Head of caudate nucleus (tissue), 42 donors: ENCODE results near the gene ADAMTS1.

Experiments used
- DNase-seq, 42 donors: peaks; one replicate each; pipeline versions ENCODE4 v3.0.0 to v3.0.0-alpha.2; 2020 to 2021; ENCODE audit warnings: mixed read lengths in 7 of 42
- intact Hi-C: fragments of 100-400 bp; cut with DNase I; formaldehyde crosslinking; loops from one replicate; pipeline ENCODE4 v1.15.0; 2022

ADAMTS1 gene

DNA sequence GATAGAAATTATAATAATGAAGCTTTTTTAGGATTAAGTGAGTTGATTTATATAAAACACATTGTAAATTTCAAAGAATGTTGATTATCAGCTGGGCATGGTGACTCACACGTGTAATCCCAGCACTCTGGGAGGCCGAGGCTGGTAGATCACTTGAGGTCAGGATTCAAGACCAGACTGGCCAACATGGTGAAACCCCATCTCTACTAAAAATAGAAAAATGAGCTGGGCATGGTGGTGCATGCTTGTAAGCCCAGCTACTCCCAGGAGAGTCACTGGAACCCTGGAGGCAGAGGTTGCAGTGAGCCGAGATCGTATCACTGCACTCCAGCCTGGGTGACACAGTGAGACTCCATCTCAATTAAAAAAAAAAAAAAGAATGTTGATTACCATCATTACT is 18.4 kb downstream of the ADAMTS1 start:
- intact Hi-C loops, result no loop called here
- no peak for DNase-seq

- intact Hi-C loops, result no loop called here
- no peak for DNase-seq
Measured at GRCh38 chr21:26820509-26820908, 24.7 kb downstream of the ADAMTS1 start.

- no peak for DNase-seq
- intact Hi-C loops, result no loop called here
Measured at GRCh38 chr21:26819740-26820324, 25.4 kb downstream of the ADAMTS1 start.

- intact Hi-C loops, result no loop called here
- no peak for DNase-seq
Measured at GRCh38 chr21:26818906-26819305, 26.3 kb downstream of the ADAMTS1 start.

- no peak for DNase-seq
- intact Hi-C loops, result no loop called here
Measured at GRCh38 chr21:26815197-26815596, 30.0 kb downstream of the ADAMTS1 start.

DNA sequence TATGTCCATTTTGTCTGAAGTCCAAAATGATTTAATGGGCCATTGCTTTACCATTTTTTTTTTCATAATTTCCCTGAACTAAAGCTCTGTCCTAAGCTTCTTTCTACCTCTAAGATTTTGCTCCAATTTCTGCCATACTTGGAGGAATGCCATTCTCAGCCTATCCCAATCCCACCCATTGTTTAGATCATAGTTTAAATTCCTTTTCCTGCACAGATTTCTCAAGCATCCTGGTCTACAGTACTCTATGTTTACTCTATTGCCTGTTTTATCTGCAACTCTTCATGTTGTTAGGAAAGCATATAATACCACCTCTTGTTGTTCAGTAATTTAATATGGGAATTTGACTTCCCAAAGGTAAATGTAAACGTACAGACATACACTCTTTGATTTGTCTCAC is 30.8 kb downstream of the ADAMTS1 start:
- intact Hi-C loops, result no loop called here
- DNase-seq, result no peak

DNA sequence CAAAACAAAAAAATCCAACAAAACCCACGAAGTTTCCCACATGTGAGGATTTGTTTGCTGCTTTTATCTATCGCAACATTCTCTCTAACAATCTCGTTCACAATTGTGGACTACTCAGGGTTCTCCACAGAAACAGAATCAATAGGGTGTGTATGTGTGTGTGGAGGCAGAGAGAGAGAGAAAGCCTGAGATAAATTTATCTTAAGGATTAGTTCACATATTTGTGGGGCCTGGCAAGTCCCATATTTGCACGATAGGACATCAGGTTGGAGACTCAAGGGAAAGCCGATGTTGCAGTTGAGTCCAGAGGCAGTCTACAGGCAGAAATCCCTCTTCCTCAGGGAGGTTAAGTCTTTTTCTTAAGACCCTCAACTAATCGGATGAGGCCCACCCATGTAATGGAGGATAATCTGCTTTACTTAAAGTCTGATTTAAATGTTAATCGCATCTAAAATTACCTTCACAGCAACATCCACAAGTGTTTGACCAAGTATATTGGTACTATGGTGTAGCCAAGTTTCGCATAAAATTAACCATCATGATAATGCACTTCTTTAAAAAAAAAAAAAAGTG is 31.7 kb downstream of the ADAMTS1 start:
- intact Hi-C loops, result no loop called here
- no peak for DNase-seq

- DNase-seq, result no peak
- intact Hi-C loops, result no loop called here
Measured at GRCh38 chr21:26812173-26812572, 33.0 kb downstream of the ADAMTS1 start.

- intact Hi-C loops, result no loop called here
- DNase-seq, result no peak
Measured at GRCh38 chr21:26811482-26811881, 33.7 kb downstream of the ADAMTS1 start.

GRCh38 chr21:26810676-26811415 is 34.4 kb downstream of the ADAMTS1 start:
- intact Hi-C loops, result no loop called here
- DNase-seq, result no peak

- DNase-seq, result no peak
- intact Hi-C loops, result no loop called here
Measured at GRCh38 chr21:26810266-26810665, 34.9 kb downstream of the ADAMTS1 start.

DNA sequence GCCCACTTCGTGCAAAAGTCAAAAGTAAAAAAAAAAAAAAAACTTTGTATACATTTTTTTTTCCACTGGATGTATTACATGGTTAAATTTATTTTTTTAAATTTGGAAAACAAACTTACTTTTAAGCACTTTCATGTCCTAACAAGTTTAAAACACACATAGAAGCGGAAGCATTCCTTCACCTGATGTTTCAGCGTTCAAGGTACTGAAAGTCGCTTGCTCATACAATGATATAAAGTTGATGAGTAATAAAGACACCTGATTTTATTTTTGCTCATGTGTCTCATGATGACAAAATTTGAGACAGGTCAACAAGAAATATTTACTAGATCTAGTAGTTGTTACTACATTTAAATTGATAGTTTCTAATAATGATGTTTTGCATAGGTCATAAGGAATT is 35.5 kb downstream of the ADAMTS1 start:
- intact Hi-C loops, result no loop called here

GRCh38 chr21:26806801-26807295 is 38.4 kb downstream of the ADAMTS1 start:
- intact Hi-C loops, result no loop called here
- DNase-seq, result no peak

More for the DNA sequence above, 35.5 kb downstream of the ADAMTS1 start:
- no peak for DNase-seq

DNA sequence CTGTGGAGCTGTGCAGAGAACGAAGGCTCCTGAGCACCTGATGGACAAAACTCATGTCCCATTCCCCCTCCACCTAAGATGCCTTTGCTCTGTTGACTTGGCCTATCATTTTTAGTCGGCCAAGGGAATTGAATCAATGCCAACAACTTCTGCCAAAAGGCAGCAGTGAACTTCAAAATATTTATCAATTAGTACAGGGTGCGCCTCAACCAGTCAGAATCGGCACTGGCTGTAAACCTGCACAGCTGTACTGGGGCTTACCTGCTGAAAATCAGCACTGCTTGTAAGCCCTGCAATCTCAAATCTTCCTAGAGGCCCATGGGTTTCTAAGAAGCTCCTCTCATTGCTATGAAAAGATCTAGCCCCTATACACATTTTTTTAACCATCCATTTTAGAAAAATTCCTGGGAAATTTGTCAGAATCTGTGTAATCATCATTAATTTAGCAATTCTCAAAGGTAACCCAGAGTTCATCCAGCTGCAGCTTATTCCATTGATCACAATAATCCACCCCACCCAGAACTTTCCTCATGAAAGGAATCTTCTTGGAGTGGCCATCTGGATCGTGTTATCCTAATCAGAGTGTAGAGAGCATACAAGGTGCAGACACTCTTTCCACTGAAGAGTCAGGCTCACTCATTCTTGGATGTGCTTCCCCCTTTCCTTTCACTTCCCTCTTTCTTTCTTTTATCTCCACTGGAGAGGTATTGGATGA is 40.2 kb downstream of the ADAMTS1 start:
- intact Hi-C loops, result no loop called here
- no peak for DNase-seq

GRCh38 chr21:26801498-26801897 is 43.7 kb downstream of the ADAMTS1 start:
- DNase-seq, result no peak
- intact Hi-C loops, result no loop called here

- intact Hi-C loops, result no loop called here
Measured at GRCh38 chr21:26800970-26801431, 44.2 kb downstream of the ADAMTS1 start.

GRCh38 chr21:26800455-26800854 is 44.8 kb downstream of the ADAMTS1 start:
- intact Hi-C loops, result no loop called here
- no peak for DNase-seq

More at GRCh38 chr21:26800970-26801431, 44.2 kb downstream of the ADAMTS1 start:
- DNase-seq, result no peak

GRCh38 chr21:26800001-26800400 is 45.2 kb downstream of the ADAMTS1 start:
- no peak for DNase-seq
- intact Hi-C loops, result no loop called here

GRCh38 chr21:26798856-26799751 is 46.1 kb downstream of the ADAMTS1 start:
- intact Hi-C loops, result no loop called here

More at GRCh38 chr21:26798856-26799751, 46.1 kb downstream of the ADAMTS1 start:
- no peak for DNase-seq
